Right atrium auricular region (tissue), 2 donors: ENCODE data around the gene CCR6. TPM values are rescaled to one million over a fixed set of nuclear protein-coding genes. Genes with fewer than 3 reads are reported as not detected.

Experiments used
- DNase-seq: peaks from one replicate; pipeline ENCODE4 v3.0.0-alpha.2; 2019; ENCODE audit warnings: low spot score
- H3K27ac ChIP-seq, 2 donors: fragments of 200-600 bp; sonication (generic); 1 replicate in 1 of 2; 2 replicates in 1 of 2; pipeline ENCODE4 v1.5.1; 2016 to 2019
- H3K27me3 ChIP-seq, 2 donors: fragments of 200-600 bp; sonication (generic); one replicate each; pipeline versions ENCODE4 v1.5.1 to v1.6.0; 2017 to 2019
- H3K36me3 ChIP-seq: fragments of 200-600 bp; sonication (generic); one replicate; pipeline ENCODE4 v1.5.1; 2016
- H3K4me1 ChIP-seq, 2 donors: fragments of 200-600 bp; sonication (generic); one replicate each; pipeline versions ENCODE4 v1.5.1 to v1.6.0; 2017 to 2019
- H3K4me3 ChIP-seq, 2 donors: fragments of 200-600 bp; sonication (generic); 1 replicate in 1 of 2; 2 replicates in 1 of 2; pipeline ENCODE4 v1.5.1; 2017 to 2019; ENCODE audit warnings: mild to moderate bottlenecking in 1 of 2, moderate library complexity in 1 of 2
- H3K9me3 ChIP-seq, 2 donors: fragments of 200-600 bp; sonication (generic); one replicate each; pipeline ENCODE4 v1.5.1; 2019
- CTCF ChIP-seq, 2 donors: fragments of 200-600 bp; sonication (generic); IDR thresholded peaks; one replicate each; pipeline ENCODE4 v1.5.1; 2019; ENCODE audit warnings: antibody characterized with exemption in 2 of 2
- total RNA-seq, 2 donors: library from RNA; depleted of rRNA; stranded (reverse); fragments of >200 nt; gene quantifications; one replicate each; pipeline ENCODE4 v1.1.0, GENCODE V29; 2016

The CCR6 gene
- total RNA-seq, 2 donors from 2014 or later: 0.37 TPM; not detected in 1

- no peaks in the 10 kb centered on the region for H3K9me3 ChIP-seq
- no peaks in the 10 kb centered on the region for H3K4me1 ChIP-seq
- no peak for DNase-seq
- no peaks in the 10 kb centered on the region for H3K36me3 ChIP-seq
- no peaks in the 10 kb centered on the region for H3K27me3 ChIP-seq
- no peak overlapping the region for H3K4me3 ChIP-seq
- H3K27ac ChIP-seq: no peak overlapping the region
- no peak for TF ChIP-seq CTCF (IDR thresholded peaks at IDR 0.05)
Observed at GRCh38 chr6:167143041-167143440, 20.1 kb downstream of the CCR6 start.

- no peaks in the 10 kb centered on the region for H3K27me3 ChIP-seq
- H3K36me3 ChIP-seq: no peaks in the 10 kb centered on the region
- DNase-seq: no peak
Observed at GRCh38 chr6:167145461-167145860, 22.6 kb downstream of the CCR6 start.

GRCh38 chr6:167146135-167146534 lies 23.2 kb downstream of the CCR6 start:
- Histone ChIP-seq H3K36me3 (no peaks in the 10 kb centered on the region), H3K27me3 (no peaks in the 10 kb centered on the region), H3K27ac (no peak overlapping the region), H3K4me1 (no peaks in the 10 kb centered on the region), H3K4me3 (no peak overlapping the region), H3K9me3 (no peaks in the 10 kb centered on the region)
- no peak for DNase-seq
- no peak for TF ChIP-seq CTCF (IDR thresholded peaks at IDR 0.05)

More at GRCh38 chr6:167145461-167145860, 22.6 kb downstream of the CCR6 start:
- H3K4me3 ChIP-seq: no peak overlapping the region
- no peak overlapping the region for H3K27ac ChIP-seq
- no peaks in the 10 kb centered on the region for H3K4me1 ChIP-seq
- H3K9me3 ChIP-seq: no peaks in the 10 kb centered on the region
- no peak for TF ChIP-seq CTCF (IDR thresholded peaks at IDR 0.05)

- Histone ChIP-seq H3K9me3 (no peaks in the 10 kb centered on the region), H3K27ac (no peak overlapping the region), H3K4me3 (no peak overlapping the region), H3K36me3 (no peaks in the 10 kb centered on the region), H3K27me3 (no peaks in the 10 kb centered on the region), H3K4me1 (no peaks in the 10 kb centered on the region)
- no peak for TF ChIP-seq CTCF (IDR thresholded peaks at IDR 0.05)
- no peak for DNase-seq
Observed at GRCh38 chr6:167146977-167147376, 24.1 kb downstream of the CCR6 start.

- no peak overlapping the region for H3K4me3 ChIP-seq
- TF ChIP-seq CTCF (IDR thresholded peaks at IDR 0.05): no peak
- no peaks in the 10 kb centered on the region for H3K9me3 ChIP-seq
- no peaks in the 10 kb centered on the region for H3K4me1 ChIP-seq
- H3K27me3 ChIP-seq: no peaks in the 10 kb centered on the region
- no peak overlapping the region for H3K27ac ChIP-seq
- no peaks in the 10 kb centered on the region for H3K36me3 ChIP-seq
- DNase-seq: no peak
Observed at GRCh38 chr6:167148021-167148420, 25.1 kb downstream of the CCR6 start.

GRCh38 chr6:167148997-167149396 lies 26.1 kb downstream of the CCR6 start:
- no peak for TF ChIP-seq CTCF (IDR thresholded peaks at IDR 0.05)
- no peaks in the 10 kb centered on the region for H3K9me3 ChIP-seq
- H3K27me3 ChIP-seq: no peaks in the 10 kb centered on the region
- DNase-seq: no peak
- no peak overlapping the region for H3K4me3 ChIP-seq
- H3K4me1 ChIP-seq: no peaks in the 10 kb centered on the region
- no peak overlapping the region for H3K27ac ChIP-seq
- H3K36me3 ChIP-seq: no peaks in the 10 kb centered on the region
